IMR-90 (cell line): Measurements from ENCODE around the gene KIAA0825. TPM values are rescaled to one million over a fixed set of nuclear protein-coding genes. Genes with fewer than 3 reads are reported as not detected.

Source experiments
- ATAC-seq: fragments of 200-7000 bp; cut with Tn5 transposase; 2 replicates; pipeline ENCODE4 v1.9.1; 2020; ENCODE audit warnings: low read depth, mild to moderate bottlenecking, moderate library complexity
- BruUV-seq: library from RNA; stranded (reverse); fragments of 400-500 nt; replicated peaks from 2 replicates; lab custom pipeline; 2021; lab: Mats Ljungman, UMichigan
- CTCF ChIA-PET: fragments of 300-600 bp; formaldehyde crosslinking; extraction: SDS; loops from one replicate; lab custom pipeline; 2021; ENCODE audit warnings: antibody characterized with exemption; lab: Yijun Ruan, JAX
- POLR2A ChIA-PET: fragments of 300-600 bp; sonication (Branson Sonifier 250); formaldehyde crosslinking; loops from one replicate; lab custom pipeline; 2022; ENCODE audit warnings: antibody characterized with exemption; ENCODE audit not compliant: unreplicated experiment; lab: Charles Lee
- DNase-seq: peaks from one replicate; pipeline ENCODE4 v3.0.0; 2013
- H2AFZ ChIP-seq: replicated peaks from 2 replicates; pipeline ENCODE3; 2013; ENCODE audit warnings: low read length, mild to moderate bottlenecking; ENCODE audit not compliant: poor library complexity
- H2AK5ac ChIP-seq: 2 replicates; pipeline ENCODE4 v1.6.1; 2013; ENCODE audit warnings: low read depth, low read length, inconsistent platforms
- H2AK9ac ChIP-seq: replicated peaks from 2 replicates; pipeline ENCODE3; 2013; ENCODE audit warnings: mild to moderate bottlenecking, low read depth, low read length, moderate library complexity; ENCODE audit not compliant: poor library complexity
- H2BK120ac ChIP-seq: 2 replicates; pipeline ENCODE4 v1.6.1; 2013; ENCODE audit warnings: low read depth, low read length, inconsistent platforms
- H2BK15ac ChIP-seq: 3 replicates; pipeline ENCODE4 v1.6.1; 2013; ENCODE audit warnings: low read depth, low read length, inconsistent platforms
- H2BK20ac ChIP-seq: 2 replicates; pipeline ENCODE4 v1.6.1; 2013; ENCODE audit warnings: low read depth, mild to moderate bottlenecking, inconsistent platforms, low read length, moderate library complexity
- H2BK5ac ChIP-seq: 2 replicates; pipeline ENCODE4 v1.6.1; 2013; ENCODE audit warnings: mild to moderate bottlenecking, low read depth, low read length, inconsistent platforms; ENCODE audit not compliant: poor library complexity, severe bottlenecking
- H3K14ac ChIP-seq: replicated peaks from 2 replicates; pipeline ENCODE4 v1.6.1; 2013; ENCODE audit warnings: low read depth, low read length, inconsistent platforms
- H3K18ac ChIP-seq: 2 replicates; pipeline ENCODE4 v1.6.1; 2013; ENCODE audit warnings: low read depth, low read length, control low read depth
- H3K23ac ChIP-seq: 2 replicates; pipeline ENCODE4 v1.6.1; 2013; ENCODE audit warnings: low read depth, low read length, inconsistent platforms
- H3K27ac ChIP-seq: 2 replicates; pipeline ENCODE4 v1.5.1; 2013; ENCODE audit warnings: mild to moderate bottlenecking, control low read depth, low read length; ENCODE audit not compliant: insufficient read depth
- H3K27me3 ChIP-seq: 2 replicates; pipeline ENCODE4 v1.6.1; 2013; ENCODE audit warnings: low read length; ENCODE audit not compliant: control insufficient read depth, insufficient read depth
- H3K36me3 ChIP-seq: 2 replicates; pipeline ENCODE4 v1.6.1; 2013; ENCODE audit warnings: low read length, mixed read lengths; ENCODE audit not compliant: control insufficient read depth, insufficient read depth
- H3K4ac ChIP-seq: 2 replicates; pipeline ENCODE4 v1.6.1; 2013; ENCODE audit warnings: low read depth, low read length, inconsistent platforms
- H3K4me1 ChIP-seq: 2 replicates; pipeline ENCODE4 v1.6.1; 2013; ENCODE audit warnings: low read length, mixed read lengths; ENCODE audit not compliant: control insufficient read depth, insufficient read depth
- H3K4me2 ChIP-seq: 2 replicates; pipeline ENCODE4 v1.6.1; 2013; ENCODE audit warnings: low read depth, mild to moderate bottlenecking, control low read depth, low read length, moderate library complexity
- H3K4me3 ChIP-seq: 2 replicates; pipeline ENCODE4 v1.5.1; 2013; ENCODE audit warnings: low read depth, mild to moderate bottlenecking, control low read depth, low read length, moderate library complexity; ENCODE audit not compliant: insufficient read depth
- H3K56ac ChIP-seq: 2 replicates; pipeline ENCODE4 v1.6.1; 2013; ENCODE audit warnings: low read length, inconsistent platforms; ENCODE audit not compliant: insufficient read depth; ENCODE audit errors: extremely low read depth
- H3K79me1 ChIP-seq, 2 experiments: 2 replicates each; pipeline ENCODE4 v1.6.1; 2013; ENCODE audit warnings: low read length in 2 of 2, inconsistent platforms in 1 of 2, low read depth in 1 of 2
- H3K9ac ChIP-seq: 2 replicates; pipeline ENCODE4 v1.6.1; 2013; ENCODE audit warnings: low read depth, low read length, control low read depth
- H3K9me1 ChIP-seq: 2 replicates; pipeline ENCODE4 v1.6.1; 2013; ENCODE audit warnings: low read length, inconsistent platforms; ENCODE audit not compliant: insufficient read depth
- H3K9me3 ChIP-seq: 2 replicates; pipeline ENCODE4 v1.6.1; 2013; ENCODE audit warnings: low read length; ENCODE audit not compliant: control insufficient read depth, insufficient read depth
- H4K20me1 ChIP-seq: 2 replicates; pipeline ENCODE4 v1.6.1; 2013; ENCODE audit warnings: low read length, inconsistent platforms; ENCODE audit not compliant: insufficient read depth
- H4K5ac ChIP-seq: 2 replicates; pipeline ENCODE4 v1.6.1; 2013; ENCODE audit warnings: mild to moderate bottlenecking, low read depth, low read length, control low read depth
- H4K8ac ChIP-seq, 2 experiments: 2 replicates each; pipeline ENCODE4 v1.6.1; 2013; ENCODE audit warnings: low read depth in 2 of 2, low read length in 2 of 2, control low read depth in 1 of 2, inconsistent platforms in 1 of 2
- H4K91ac ChIP-seq: 2 replicates; pipeline ENCODE4 v1.6.1; 2013; ENCODE audit warnings: low read depth, low read length, inconsistent platforms; ENCODE audit not compliant: insufficient read depth
- CEBPB ChIP-seq: IDR thresholded peaks from 2 replicates; pipeline ENCODE4 v1.6.1; 2012; ENCODE audit warnings: low read depth, low read length, improper control_type of control experiment
- CHD1 ChIP-seq: IDR thresholded peaks from 2 replicates; pipeline ENCODE4 v1.6.1; 2012; ENCODE audit warnings: low read depth, low read length, improper control_type of control experiment
- CTCF ChIP-seq: conservative IDR thresholded peaks from 2 replicates; pipeline ENCODE4 v1.5.1; 2012; ENCODE audit warnings: mild to moderate bottlenecking, low read depth, low read length, improper control_type of control experiment
- MXI1 ChIP-seq: IDR thresholded peaks from 2 replicates; pipeline ENCODE4 v1.6.1; 2012; ENCODE audit warnings: low read depth, mild to moderate bottlenecking, low read length, moderate library complexity, borderline replicate concordance
- NFE2L2 ChIP-seq: fragments of 150-350 bp; IDR thresholded peaks from 2 replicates; pipeline ENCODE4 v1.6.1; 2016; ENCODE audit warnings: low read depth, mild to moderate bottlenecking, low read length
- POLR2A ChIP-seq: IDR thresholded peaks from 2 replicates; pipeline ENCODE4 v1.6.1; 2012; ENCODE audit warnings: mild to moderate bottlenecking, low read depth, low read length
- RAD21 ChIP-seq: IDR thresholded peaks from 2 replicates; pipeline ENCODE4 v1.6.1; 2012; ENCODE audit warnings: low read length, improper control_type of control experiment
- RCOR1 ChIP-seq: IDR thresholded peaks from 2 replicates; pipeline ENCODE4 v1.6.1; 2012; ENCODE audit warnings: mild to moderate bottlenecking, low read length, improper control_type of control experiment; ENCODE audit not compliant: insufficient replicate concordance
- RFX5 ChIP-seq: IDR thresholded peaks from 2 replicates; pipeline ENCODE4 v1.8.0; 2012; ENCODE audit warnings: low read depth, mild to moderate bottlenecking, low read length, moderate library complexity
- SMC3 ChIP-seq: fragments of 150-350 bp; IDR thresholded peaks from 2 replicates; pipeline ENCODE4 v1.6.1; 2016; ENCODE audit warnings: low read depth, mild to moderate bottlenecking, antibody characterized with exemption, low read length, moderate library complexity
- WGBS, 2 experiments: methylation state at CpG; one replicate each; pipeline versions ENCODE4 v1.1.5 to v1.1.7; 2013; ENCODE audit warnings: missing lambda C conversion rate in 2 of 2; ENCODE audit not compliant: insufficient read length in 1 of 2; ENCODE audit errors: extremely low coverage in 2 of 2; 5-methylcytosine and 5-hydroxymethylcytosine counted together
- dilution Hi-C: fragments of 300-500 bp; cut with HindIII; formaldehyde crosslinking; loops from one replicate; pipeline ENCODE4 v1.14.3; 2018; ENCODE audit warnings: low sequenced_read_pairs; ENCODE audit not compliant: unreplicated experiment
- in situ Hi-C: fragments of 300-500 bp; cut with MboI; formaldehyde crosslinking; loops from 3 replicates; pipeline ENCODE4 v1.14.3; 2019; ENCODE audit warnings: low sequenced_read_pairs, inconsistent platforms, mixed read lengths
- intact Hi-C: fragments of 100-400 bp; cut with micrococcal nuclease; formaldehyde crosslinking; loops from 2 replicates; pipeline ENCODE4 v1.10.0; 2022
- polyA plus RNA-seq, 3 experiments: library from polyadenylated mRNA; depleted of rRNA; stranded (reverse); fragments of >200 nt; gene quantifications; 2 replicates each; pipeline ENCODE4 v1.2.3, GENCODE V29; 2012; ENCODE audit warnings: low replicate concordance in 1 of 3
- total RNA-seq: library from RNA; depleted of rRNA; stranded (reverse); fragments of >200 nt; gene quantifications from 2 replicates; pipeline ENCODE4 v1.2.3, GENCODE V29; 2012
- TF ChIP-seq, protein P1 (sequence below): fragments of 150-350 bp; IDR thresholded peaks from 2 replicates; pipeline ENCODE4 v1.6.1; 2016; ENCODE audit warnings: low read depth, mild to moderate bottlenecking, low read length, moderate library complexity, borderline replicate concordance

The KIAA0825 gene
- total and polyA plus RNA-seq, 2 of the 4 experiments (the other 2 are of a cell fraction), result 0.46 to 1.8 TPM

GRCh38 chr5:94508461-94509148 lies 109.8 kb downstream of the KIAA0825 start:
- H2AFZ ChIP-seq, result no peak overlapping the region
- POLR2A ChIA-PET, result no interaction called here
- H3K9ac ChIP-seq, result no peak overlapping the region

More at GRCh38 chr5:94508461-94509148, 109.8 kb downstream of the KIAA0825 start:
- no peak overlapping the region for H3K23ac ChIP-seq
- H4K8ac ChIP-seq, result no peak overlapping the region
- no peaks in the 10 kb centered on the region for H3K36me3 ChIP-seq
- H3K9me1 ChIP-seq, result no peaks in the 10 kb centered on the region
- CTCF ChIA-PET, result no interaction called here
- H2BK15ac ChIP-seq, result no peak overlapping the region
- no peak overlapping the region for H2BK20ac ChIP-seq
- H3K14ac ChIP-seq, result no peak overlapping the region
- H3K4ac ChIP-seq, result no peak overlapping the region
- no peak overlapping the region for H3K18ac ChIP-seq
- H3K56ac ChIP-seq, result no peak overlapping the region
- dilution Hi-C loops, result no loop called here
- no peaks in the 10 kb centered on the region for H4K20me1 ChIP-seq
- H2BK5ac ChIP-seq, result no peak overlapping the region
- DNase-seq, result no peak
- H3K4me1 ChIP-seq, result no peaks in the 10 kb centered on the region
- no peak overlapping the region for H3K4me3 ChIP-seq
- WGBS, 2 experiments, result 19% methylated on average over 2 of the region's 4 CpGs; no CpG with 5 or more reads in 1 of the 2 experiments
- in situ Hi-C loops, result no loop called here
- H3K4me2 ChIP-seq, result no peak overlapping the region
- H3K79me1 ChIP-seq, result no peaks in the 10 kb centered on the region
- H3K27me3 ChIP-seq, result no peaks in the 10 kb centered on the region
- H2AK9ac ChIP-seq, result no peak overlapping the region
- intact Hi-C loops, result no loop called here
- H2BK120ac ChIP-seq, result no peak overlapping the region
- no peak for ATAC-seq
- TF ChIP-seq CTCF (no peak), RCOR1 (no peak), POLR2A (no peak), RFX5 (no peak), CEBPB (no peak), MXI1 (no peak), NFE2L2 (no peak), RAD21 (no peak), SMC3 (no peak), CHD1 (no peak)
- TF ChIP-seq, protein P1, sequence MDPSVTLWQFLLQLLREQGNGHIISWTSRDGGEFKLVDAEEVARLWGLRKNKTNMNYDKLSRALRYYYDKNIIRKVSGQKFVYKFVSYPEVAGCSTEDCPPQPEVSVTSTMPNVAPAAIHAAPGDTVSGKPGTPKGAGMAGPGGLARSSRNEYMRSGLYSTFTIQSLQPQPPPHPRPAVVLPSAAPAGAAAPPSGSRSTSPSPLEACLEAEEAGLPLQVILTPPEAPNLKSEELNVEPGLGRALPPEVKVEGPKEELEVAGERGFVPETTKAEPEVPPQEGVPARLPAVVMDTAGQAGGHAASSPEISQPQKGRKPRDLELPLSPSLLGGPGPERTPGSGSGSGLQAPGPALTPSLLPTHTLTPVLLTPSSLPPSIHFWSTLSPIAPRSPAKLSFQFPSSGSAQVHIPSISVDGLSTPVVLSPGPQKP, result no peak
- H3K27ac ChIP-seq, result no peak overlapping the region
- no peaks in the 10 kb centered on the region for H3K9me3 ChIP-seq
- no peak overlapping the region for H4K5ac ChIP-seq
- no peak overlapping the region for H2AK5ac ChIP-seq
- no peak overlapping the region for H4K91ac ChIP-seq
- BruUV-seq, result no TSS peak
